GM21526 (cell line): Measurements from ENCODE around the gene SLC6A6.
"Not testable (repeated sequence)": the region's sequence is repeated elsewhere in the genome, so short reads cannot be mapped to it uniquely, and the experiment has no call there.

Experiments
- ATAC-seq: cut with Tn5 transposase; IDR thresholded peaks from one replicate; pipeline ENCODE4 v1.9.1; 2021; ENCODE audit warnings: moderate library complexity; ENCODE audit not compliant: unreplicated experiment, low FRiP score

The SLC6A6 gene

GRCh38 chr3:14431917-14432834 lies 29.8 kb downstream of the SLC6A6 start:
- ATAC-seq = peak; percentile 73

- no peak for ATAC-seq
These were observed 30.7 kb downstream of the SLC6A6 start for GRCh38 chr3:14433106-14433505.

- no peak for ATAC-seq
These were observed 31.7 kb downstream of the SLC6A6 start for GRCh38 chr3:14434126-14434497.

- no peak for ATAC-seq
These were observed 32.2 kb downstream of the SLC6A6 start for GRCh38 chr3:14434498-14435151.

GRCh38 chr3:14435175-14436014 lies 33.0 kb downstream of the SLC6A6 start:
- no peak for ATAC-seq

GRCh38 chr3:14436954-14437281 lies 34.5 kb downstream of the SLC6A6 start:
- no peak for ATAC-seq

GRCh38 chr3:14437705-14438104 lies 35.3 kb downstream of the SLC6A6 start:
- ATAC-seq = not testable (repeated sequence)

- ATAC-seq = no peak
These were observed 35.9 kb downstream of the SLC6A6 start for GRCh38 chr3:14438262-14438661.

- ATAC-seq = no peak
These were observed 36.5 kb downstream of the SLC6A6 start for GRCh38 chr3:14438929-14439328.

- no peak for ATAC-seq
These were observed 37.2 kb downstream of the SLC6A6 start for GRCh38 chr3:14439501-14440167.

- ATAC-seq = no peak
These were observed 37.7 kb downstream of the SLC6A6 start for GRCh38 chr3:14440168-14440518.

- no peak for ATAC-seq
These were observed 38.3 kb downstream of the SLC6A6 start for GRCh38 chr3:14440531-14441239.

- no peak for ATAC-seq
These were observed 39.0 kb downstream of the SLC6A6 start for GRCh38 chr3:14441240-14441919.

GRCh38 chr3:14441920-14442300 lies 39.5 kb downstream of the SLC6A6 start:
- no peak for ATAC-seq

- ATAC-seq = no peak
These were observed 42.0 kb downstream of the SLC6A6 start for GRCh38 chr3:14444380-14444779.

- ATAC-seq = no peak
These were observed 43.4 kb downstream of the SLC6A6 start for GRCh38 chr3:14445773-14446172.

GRCh38 chr3:14446988-14447570 lies 44.7 kb downstream of the SLC6A6 start:
- ATAC-seq = no peak

- no peak for ATAC-seq
These were observed 45.7 kb downstream of the SLC6A6 start for GRCh38 chr3:14448063-14448462.
